GM19043 (cell line): ENCODE data around the gene EXO1.
"Not testable (repeated sequence)": the region's sequence is repeated elsewhere in the genome, so short reads cannot be mapped to it uniquely, and the experiment has no call there.

Experiments
- ATAC-seq: cut with Tn5 transposase; IDR thresholded peaks from one replicate; pipeline ENCODE4 v1.9.1; 2021; ENCODE audit warnings: low read depth; ENCODE audit not compliant: unreplicated experiment

The EXO1 gene

GRCh38 chr1:241834733-241835377, 13.1 kb upstream of the EXO1 start:
- no peak for ATAC-seq

- ATAC-seq, result no peak
These were observed 11.1 kb upstream of the EXO1 start for GRCh38 chr1:241836941-241837340.

- ATAC-seq, result no peak
These were observed 10.6 kb upstream of the EXO1 start for GRCh38 chr1:241837416-241837815.

- ATAC-seq, result no peak
These were observed 10.1 kb upstream of the EXO1 start for GRCh38 chr1:241837901-241838300.

GRCh38 chr1:241838897-241839296, 9.1 kb upstream of the EXO1 start:
- peak; percentile 14 for ATAC-seq

- peak; percentile 44 for ATAC-seq
These were observed 8.5 kb upstream of the EXO1 start for GRCh38 chr1:241839369-241839979.

- ATAC-seq, result no peak
These were observed 7.8 kb upstream of the EXO1 start for GRCh38 chr1:241840164-241840563.

- no peak for ATAC-seq
These were observed 6.3 kb upstream of the EXO1 start for GRCh38 chr1:241841691-241842090.

- ATAC-seq, result no peak
These were observed 5.4 kb upstream of the EXO1 start for GRCh38 chr1:241842565-241842964.

- no peak for ATAC-seq
These were observed 3.4 kb upstream of the EXO1 start for GRCh38 chr1:241844593-241844992.

- ATAC-seq, result no peak
These were observed 1.6 kb upstream of the EXO1 start for GRCh38 chr1:241846375-241846774.

- ATAC-seq, result no peak
These were observed 1.0 kb upstream of the EXO1 start for GRCh38 chr1:241846862-241847539.

GRCh38 chr1:241847540-241847795, 536 bp upstream of the EXO1 start:
- ATAC-seq, result no peak

GRCh38 chr1:241848686-241849344, 811 bp downstream of the EXO1 start:
- peak; percentile 9 for ATAC-seq

GRCh38 chr1:241849345-241849695, 1.3 kb downstream of the EXO1 start:
- ATAC-seq, result no peak

GRCh38 chr1:241855545-241856140, 7.6 kb downstream of the EXO1 start:
- ATAC-seq, result not testable (repeated sequence)

- peak; percentile 82 for ATAC-seq
These were observed 9.1 kb downstream of the EXO1 start for GRCh38 chr1:241857131-241857530.

- ATAC-seq, result no peak
These were observed 12.9 kb downstream of the EXO1 start for GRCh38 chr1:241860922-241861321.

GRCh38 chr1:241869022-241869421, 21.0 kb downstream of the EXO1 start:
- no peak for ATAC-seq

GRCh38 chr1:241870336-241870735, 22.3 kb downstream of the EXO1 start:
- ATAC-seq, result no peak

- no peak for ATAC-seq
These were observed 22.9 kb downstream of the EXO1 start for GRCh38 chr1:241870746-241871430.
